Ovary (tissue), 3 donors: ENCODE results near the gene ARIH2.

Experiments
- CTCF ChIP-seq, 3 donors: fragments of 450-650 bp in 2 of 3; fragments of 200-600 bp in 1 of 3; IDR thresholded peaks; one replicate each; pipeline versions ENCODE4 v1.5.1 to v1.8.0; 2016 to 2022; ENCODE audit warnings: antibody characterized with exemption in 3 of 3, mild to moderate bottlenecking in 1 of 3
- POLR2A ChIP-seq: fragments of 450-650 bp; IDR thresholded peaks from one replicate; pipeline ENCODE4 v1.6.1; 2017; ENCODE audit warnings: antibody characterized with exemption, mild to moderate bottlenecking, moderate library complexity
- donor health status: DM: no; HTN: no; CAD: no.

- TF ChIP-seq CTCF (IDR thresholded peaks at IDR 0.05) = no peak
- TF ChIP-seq POLR2A = peak; percentile 92
These were observed 102.7 kb downstream of the ARIH2 start for GRCh38 chr3:49021213-49021812.
